Globus pallidus (tissue), 1 donor: ENCODE data around the gene FAM114A1.

ENCODE experiments used
- DNase-seq: peaks from one replicate; pipeline ENCODE4 v3.0.0-alpha.2; 2015; ENCODE audit warnings: low spot score

Gene FAM114A1

GRCh38 chr4:38859501-38859900 lies 8.1 kb upstream of the FAM114A1 start:
- no peak for DNase-seq

- no peak for DNase-seq
Observed at GRCh38 chr4:38860788-38861424, 6.7 kb upstream of the FAM114A1 start.

- no peak for DNase-seq
Observed at GRCh38 chr4:38861791-38862190, 5.8 kb upstream of the FAM114A1 start.

GRCh38 chr4:38865445-38865844 lies 2.2 kb upstream of the FAM114A1 start:
- no peak for DNase-seq

- peak; percentile 42 for DNase-seq
Observed at GRCh38 chr4:38866973-38867477, 581 bp upstream of the FAM114A1 start.

- peak; percentile 28 for DNase-seq
Observed at GRCh38 chr4:38868059-38868960, 704 bp downstream of the FAM114A1 start.

- DNase-seq: no peak
Observed at GRCh38 chr4:38869511-38869910, 1.9 kb downstream of the FAM114A1 start.

- no peak for DNase-seq
Observed at GRCh38 chr4:38870098-38870808, 2.6 kb downstream of the FAM114A1 start.

- no peak for DNase-seq
Observed at GRCh38 chr4:38871593-38871992, 4.0 kb downstream of the FAM114A1 start.

- no peak for DNase-seq
Observed at GRCh38 chr4:38872620-38873019, 5.0 kb downstream of the FAM114A1 start.

GRCh38 chr4:38873290-38873944 lies 5.8 kb downstream of the FAM114A1 start:
- no peak for DNase-seq

- no peak for DNase-seq
Observed at GRCh38 chr4:38876636-38877035, 9.0 kb downstream of the FAM114A1 start.

- no peak for DNase-seq
Observed at GRCh38 chr4:38884254-38884653, 16.6 kb downstream of the FAM114A1 start.

GRCh38 chr4:38889143-38889542 lies 21.5 kb downstream of the FAM114A1 start:
- DNase-seq: peak; percentile 86

GRCh38 chr4:38891051-38891983 lies 23.7 kb downstream of the FAM114A1 start:
- no peak for DNase-seq

GRCh38 chr4:38894322-38894982 lies 26.8 kb downstream of the FAM114A1 start:
- DNase-seq: peak; percentile 26

- no peak for DNase-seq
Observed at GRCh38 chr4:38896940-38897339, 29.3 kb downstream of the FAM114A1 start.

- no peak for DNase-seq
Observed at GRCh38 chr4:38898245-38898644, 30.6 kb downstream of the FAM114A1 start.

- DNase-seq: no peak
Observed at GRCh38 chr4:38902221-38902620, 34.6 kb downstream of the FAM114A1 start.

- DNase-seq: peak; percentile 48
Observed at GRCh38 chr4:38902695-38903094, 35.1 kb downstream of the FAM114A1 start.
